ENCODE data around the gene RASGRF2.

- no peak for TF ChIP-seq CTCF (IDR thresholded peaks at IDR 0.05; ENCODE audit: insufficient read depth, low read length)
- no peak for TF ChIP-seq REST (IDR thresholded peaks at IDR 0.05; ENCODE audit: insufficient replicate concordance, low read depth)
These were observed 221.6 kb downstream of the RASGRF2 start for GRCh38 chr5:81181576-81182316.
